Measurements from ENCODE around the gene PHF1. TPM values are rescaled to one million over a fixed set of nuclear protein-coding genes. Genes with fewer than 3 reads are reported as not detected.

The PHF1 gene
- total RNA-seq, 2 experiments from 2014 or later: 32.4 to 42.3 TPM

GRCh38 chr6:33429750-33430052 lies 18.9 kb downstream of the PHF1 start:
- peak overlapping the region; percentile 82 for H3K4me3 Mint-ChIP-seq
- peak overlapping the region; percentile 87 for H3K27ac Mint-ChIP-seq
- H3K4me1 Mint-ChIP-seq (ENCODE audit: low read depth): peaks cover 60% of the 10 kb centered on the region
- peak; percentile 26 for DNase-seq
- ChIA-PET CTCF (interaction anchor here (1.1 to 2.7 kb wide), 5 partner anchors 11 to 141 kb away, joined by 3 to 9 read pairs (median 6); partner anchors contain the start of genes CUTA and ZBTB9), POLR2A (interaction anchor here (1.1 to 2.9 kb wide), 2 partner anchors 11 to 25 kb away, joined by 5 to 13 read pairs; partner anchors contain the start of gene ZBTB9)
- no peaks in the 10 kb centered on the region for H3K9me3 Mint-ChIP-seq
- peaks cover 3% of the 10 kb centered on the region for H3K36me3 Mint-ChIP-seq
- no peaks in the 10 kb centered on the region for H3K27me3 Mint-ChIP-seq
- intact Hi-C loops (cut with micrococcal nuclease): loop anchor here (2.0 kb wide), 1 partner anchor 25 kb away; the partner anchor contains the start of gene ZBTB9

GRCh38 chr6:33430334-33430733 lies 19.5 kb downstream of the PHF1 start:
- intact Hi-C loops (cut with micrococcal nuclease): loop anchor here (2.0 kb wide), 1 partner anchor 24 kb away; the partner anchor contains the start of gene ZBTB9
- Mint-ChIP-seq H3K36me3 (peaks cover 5% of the 10 kb centered on the region), H3K27me3 (no peaks in the 10 kb centered on the region), H3K4me1 (ENCODE audit: low read depth) (peaks cover 54% of the 10 kb centered on the region), H3K9me3 (no peaks in the 10 kb centered on the region), H3K4me3 (peak overlapping the region; percentile 37), H3K27ac (peak overlapping the region; percentile 87)
- CTCF ChIA-PET: interaction anchor here (1.1 to 2.7 kb wide), 4 partner anchors 12 to 150 kb away, joined by 5 to 10 read pairs (median 6); partner anchors contain the start of genes BAK1, CUTA and ZBTB9
- POLR2A ChIA-PET: interaction anchor here (1.0 to 2.9 kb wide), 2 partner anchors 24 to 153 kb away, joined by 3 to 13 read pairs; partner anchors contain the start of genes B3GALT4 and ZBTB9
- DNase-seq: no peak

GRCh38 chr6:33430991-33431879 lies 20.4 kb downstream of the PHF1 start:
- intact Hi-C loops (cut with micrococcal nuclease): loop anchor here (2.0 kb wide), 1 partner anchor 24 kb away; the partner anchor contains the start of gene ZBTB9
- Mint-ChIP-seq H3K36me3 (peaks cover 11% of the 10 kb centered on the region), H3K4me3 (peak overlapping the region; percentile 26), H3K4me1 (ENCODE audit: low read depth) (peaks cover 52% of the 10 kb centered on the region), H3K9me3 (no peaks in the 10 kb centered on the region), H3K27ac (peak overlapping the region; percentile 87), H3K27me3 (no peaks in the 10 kb centered on the region)
- peak; percentile 88 for DNase-seq
- CTCF ChIA-PET: interaction anchor here (0.8 to 2.7 kb wide), 6 partner anchors 9 to 176 kb away, joined by 3 to 10 read pairs (median 6); partner anchors contain the start of genes BAK1, CUTA and ZBTB9
- POLR2A ChIA-PET: interaction anchor here (1.0 to 2.9 kb wide), 2 partner anchors 23 to 154 kb away, joined by 3 to 13 read pairs; partner anchors contain the start of genes B3GALT4 and ZBTB9

- DNase-seq: no peak
- CTCF ChIA-PET: interaction anchor here (0.6 kb wide), 2 partner anchors 39 to 105 kb away, joined by 3 read pairs; no protein-coding TSS in a partner anchor
- Mint-ChIP-seq H3K4me3 (no peak overlapping the region), H3K27me3 (no peaks in the 10 kb centered on the region), H3K36me3 (peaks cover 13% of the 10 kb centered on the region), H3K27ac (no peak overlapping the region), H3K4me1 (ENCODE audit: low read depth) (peaks cover 51% of the 10 kb centered on the region), H3K9me3 (no peaks in the 10 kb centered on the region)
- POLR2A ChIA-PET: no interaction called here
- intact Hi-C loops (cut with micrococcal nuclease): loop anchor here (2.0 kb wide), 1 partner anchor 23 kb away; the partner anchor contains the start of gene ZBTB9
Measured at GRCh38 chr6:33431880-33432541, 21.2 kb downstream of the PHF1 start.

GRCh38 chr6:33432546-33432945 lies 21.7 kb downstream of the PHF1 start:
- POLR2A ChIA-PET: no interaction called here
- peaks cover 46% of the 10 kb centered on the region for H3K4me1 Mint-ChIP-seq (ENCODE audit: low read depth)
- CTCF ChIA-PET: interaction anchor here (0.6 kb wide), 2 partner anchors 38 to 104 kb away, joined by 3 read pairs; no protein-coding TSS in a partner anchor

GRCh38 chr6:33433001-33433543 lies 22.3 kb downstream of the PHF1 start:
- no peak overlapping the region for H3K4me3 Mint-ChIP-seq
- CTCF ChIA-PET: interaction anchor here (0.6 kb wide), 1 partner anchor 38 kb away, joined by 3 read pairs; no protein-coding TSS in a partner anchor
- POLR2A ChIA-PET: no interaction called here

More at GRCh38 chr6:33432546-33432945, 21.7 kb downstream of the PHF1 start:
- Mint-ChIP-seq H3K36me3 (peaks cover 16% of the 10 kb centered on the region), H3K27me3 (no peaks in the 10 kb centered on the region), H3K27ac (no peak overlapping the region), H3K4me3 (no peak overlapping the region), H3K9me3 (no peaks in the 10 kb centered on the region)
- DNase-seq: no peak
- intact Hi-C loops (cut with micrococcal nuclease): no loop called here

GRCh38 chr6:33433544-33434191 lies 22.9 kb downstream of the PHF1 start:
- POLR2A ChIA-PET: no interaction called here
- H3K4me1 Mint-ChIP-seq (ENCODE audit: low read depth): peaks cover 42% of the 10 kb centered on the region
- CTCF ChIA-PET: no interaction called here

More at GRCh38 chr6:33433001-33433543, 22.3 kb downstream of the PHF1 start:
- H3K27me3 Mint-ChIP-seq: no peaks in the 10 kb centered on the region
- peaks cover 16% of the 10 kb centered on the region for H3K36me3 Mint-ChIP-seq
- intact Hi-C loops (cut with micrococcal nuclease): no loop called here
- peaks cover 46% of the 10 kb centered on the region for H3K4me1 Mint-ChIP-seq (ENCODE audit: low read depth)
- H3K27ac Mint-ChIP-seq: no peak overlapping the region
- DNase-seq: no peak
- H3K9me3 Mint-ChIP-seq: no peaks in the 10 kb centered on the region

GRCh38 chr6:33434961-33435360 lies 24.1 kb downstream of the PHF1 start:
- Mint-ChIP-seq H3K36me3 (peaks cover 19% of the 10 kb centered on the region), H3K4me1 (ENCODE audit: low read depth) (peaks cover 29% of the 10 kb centered on the region), H3K27ac (no peak overlapping the region), H3K27me3 (no peaks in the 10 kb centered on the region), H3K9me3 (no peaks in the 10 kb centered on the region), H3K4me3 (no peak overlapping the region)
- CTCF ChIA-PET: interaction anchor here (1.1 kb wide), 1 partner anchor 173 kb away, joined by 3 read pairs; no protein-coding TSS in a partner anchor
- no peak for DNase-seq
- intact Hi-C loops (cut with micrococcal nuclease): no loop called here
- POLR2A ChIA-PET: no interaction called here

More at GRCh38 chr6:33433544-33434191, 22.9 kb downstream of the PHF1 start:
- H3K36me3 Mint-ChIP-seq: peaks cover 16% of the 10 kb centered on the region
- no peaks in the 10 kb centered on the region for H3K9me3 Mint-ChIP-seq
- no peak overlapping the region for H3K4me3 Mint-ChIP-seq
- DNase-seq: no peak
- H3K27ac Mint-ChIP-seq: no peak overlapping the region
- intact Hi-C loops (cut with micrococcal nuclease): no loop called here
- no peaks in the 10 kb centered on the region for H3K27me3 Mint-ChIP-seq

- H3K27ac Mint-ChIP-seq: no peak overlapping the region
- DNase-seq: no peak
- peaks cover 21% of the 10 kb centered on the region for H3K36me3 Mint-ChIP-seq
- intact Hi-C loops (cut with micrococcal nuclease): no loop called here
- ChIA-PET POLR2A (no interaction called here), CTCF (no interaction called here)
- no peaks in the 10 kb centered on the region for H3K27me3 Mint-ChIP-seq
- no peak overlapping the region for H3K4me3 Mint-ChIP-seq
- peaks cover 5% of the 10 kb centered on the region for H3K4me1 Mint-ChIP-seq (ENCODE audit: low read depth)
- no peaks in the 10 kb centered on the region for H3K9me3 Mint-ChIP-seq
Measured at GRCh38 chr6:33437666-33438065, 26.9 kb downstream of the PHF1 start.

GRCh38 chr6:33438978-33439594 lies 28.3 kb downstream of the PHF1 start:
- no peak overlapping the region for H3K27ac Mint-ChIP-seq
- DNase-seq: no peak
- H3K4me1 Mint-ChIP-seq (ENCODE audit: low read depth): no peaks in the 10 kb centered on the region
- ChIA-PET CTCF (interaction anchor here (1.5 kb wide), 1 partner anchor 21 kb away, joined by 4 read pairs; the partner anchor contains the start of gene CUTA), POLR2A (no interaction called here)
- no peaks in the 10 kb centered on the region for H3K9me3 Mint-ChIP-seq
- H3K36me3 Mint-ChIP-seq: peaks cover 20% of the 10 kb centered on the region
- no peaks in the 10 kb centered on the region for H3K27me3 Mint-ChIP-seq
- intact Hi-C loops (cut with micrococcal nuclease): no loop called here
- H3K4me3 Mint-ChIP-seq: no peak overlapping the region
